Measurements from ENCODE around the gene PPFIBP2.

Gene PPFIBP2

DNA sequence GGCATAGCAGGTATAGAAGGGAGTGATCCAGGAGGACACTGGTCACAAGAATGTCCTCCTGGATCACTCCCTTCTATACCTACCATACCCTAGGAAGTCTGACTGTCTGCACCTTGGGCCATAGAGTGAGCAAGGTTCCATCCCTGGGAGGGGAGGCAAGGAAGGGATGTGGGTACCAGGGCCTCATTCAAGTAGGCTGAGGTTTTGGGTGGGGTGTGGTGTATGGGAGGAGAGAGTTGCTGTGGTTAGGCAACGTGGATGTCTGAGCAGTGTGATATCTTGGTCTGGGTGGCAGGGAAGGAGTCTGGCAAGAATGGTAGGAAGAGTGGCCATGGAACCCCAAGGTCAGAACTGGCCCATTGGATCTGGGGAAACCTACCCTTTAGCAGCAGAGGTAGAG, 13.2 kb downstream of the PPFIBP2 start:
- CTCF ChIA-PET, result no interaction called here
- H3K27ac ChIP-seq, result no peak overlapping the region
- TF ChIP-seq, protein P1, sequence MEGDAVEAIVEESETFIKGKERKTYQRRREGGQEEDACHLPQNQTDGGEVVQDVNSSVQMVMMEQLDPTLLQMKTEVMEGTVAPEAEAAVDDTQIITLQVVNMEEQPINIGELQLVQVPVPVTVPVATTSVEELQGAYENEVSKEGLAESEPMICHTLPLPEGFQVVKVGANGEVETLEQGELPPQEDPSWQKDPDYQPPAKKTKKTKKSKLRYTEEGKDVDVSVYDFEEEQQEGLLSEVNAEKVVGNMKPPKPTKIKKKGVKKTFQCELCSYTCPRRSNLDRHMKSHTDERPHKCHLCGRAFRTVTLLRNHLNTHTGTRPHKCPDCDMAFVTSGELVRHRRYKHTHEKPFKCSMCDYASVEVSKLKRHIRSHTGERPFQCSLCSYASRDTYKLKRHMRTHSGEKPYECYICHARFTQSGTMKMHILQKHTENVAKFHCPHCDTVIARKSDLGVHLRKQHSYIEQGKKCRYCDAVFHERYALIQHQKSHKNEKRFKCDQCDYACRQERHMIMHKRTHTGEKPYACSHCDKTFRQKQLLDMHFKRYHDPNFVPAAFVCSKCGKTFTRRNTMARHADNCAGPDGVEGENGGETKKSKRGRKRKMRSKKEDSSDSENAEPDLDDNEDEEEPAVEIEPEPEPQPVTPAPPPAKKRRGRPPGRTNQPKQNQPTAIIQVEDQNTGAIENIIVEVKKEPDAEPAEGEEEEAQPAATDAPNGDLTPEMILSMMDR (conservative IDR thresholded peaks at IDR 0.05; ENCODE audit: low read depth), result no peak
- POLR2A ChIA-PET (ENCODE audit: low non-redundant PET), result no interaction called here
- no peak for DNase-seq (ENCODE audit: low spot score)

GRCh38 chr11:7528514-7529049, 14.8 kb downstream of the PPFIBP2 start:
- CTCF ChIA-PET, result no interaction called here
- POLR2A ChIA-PET (ENCODE audit: low non-redundant PET), result no interaction called here
- H3K27ac ChIP-seq, result no peak overlapping the region
- TF ChIP-seq, protein P1 (conservative IDR thresholded peaks at IDR 0.05; ENCODE audit: low read depth), result no peak
- DNase-seq (ENCODE audit: low spot score), result no peak

- ChIA-PET POLR2A (ENCODE audit: low non-redundant PET) (no interaction called here), CTCF (no interaction called here)
- TF ChIP-seq, protein P1 (conservative IDR thresholded peaks at IDR 0.05; ENCODE audit: low read depth), result no peak
- H3K27ac ChIP-seq, result no peak overlapping the region
- no peak for DNase-seq (ENCODE audit: low spot score)
Observed at GRCh38 chr11:7530013-7530640, 16.3 kb downstream of the PPFIBP2 start.

DNA sequence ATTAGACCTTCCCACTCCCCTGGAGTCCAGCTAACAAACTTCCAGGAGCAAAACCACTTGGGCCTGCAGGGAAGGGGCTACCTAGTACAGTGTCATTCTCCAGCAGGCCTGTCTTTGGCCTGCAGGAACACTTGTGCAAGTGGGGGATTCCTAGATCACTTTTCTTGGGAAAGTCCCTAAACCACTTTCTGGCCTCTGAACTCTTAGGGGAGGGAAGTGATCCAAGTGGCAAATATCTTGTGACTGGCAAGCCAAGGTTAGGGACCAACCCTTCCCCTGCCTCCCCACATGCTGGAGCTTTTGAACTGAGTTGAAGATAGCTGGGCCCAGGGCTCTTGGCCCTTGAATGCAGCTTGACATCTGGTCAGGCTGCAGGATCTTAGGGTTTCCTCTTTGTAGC, 17.2 kb downstream of the PPFIBP2 start:
- TF ChIP-seq, protein P1 (conservative IDR thresholded peaks at IDR 0.05; ENCODE audit: low read depth), result no peak
- ChIA-PET POLR2A (ENCODE audit: low non-redundant PET) (no interaction called here), CTCF (interaction anchor here (0.6 kb wide), 1 partner anchor 140 kb away, joined by 3 read pairs; no protein-coding TSS in a partner anchor)
- no peak for DNase-seq (ENCODE audit: low spot score)
- H3K27ac ChIP-seq, result no peak overlapping the region

DNA sequence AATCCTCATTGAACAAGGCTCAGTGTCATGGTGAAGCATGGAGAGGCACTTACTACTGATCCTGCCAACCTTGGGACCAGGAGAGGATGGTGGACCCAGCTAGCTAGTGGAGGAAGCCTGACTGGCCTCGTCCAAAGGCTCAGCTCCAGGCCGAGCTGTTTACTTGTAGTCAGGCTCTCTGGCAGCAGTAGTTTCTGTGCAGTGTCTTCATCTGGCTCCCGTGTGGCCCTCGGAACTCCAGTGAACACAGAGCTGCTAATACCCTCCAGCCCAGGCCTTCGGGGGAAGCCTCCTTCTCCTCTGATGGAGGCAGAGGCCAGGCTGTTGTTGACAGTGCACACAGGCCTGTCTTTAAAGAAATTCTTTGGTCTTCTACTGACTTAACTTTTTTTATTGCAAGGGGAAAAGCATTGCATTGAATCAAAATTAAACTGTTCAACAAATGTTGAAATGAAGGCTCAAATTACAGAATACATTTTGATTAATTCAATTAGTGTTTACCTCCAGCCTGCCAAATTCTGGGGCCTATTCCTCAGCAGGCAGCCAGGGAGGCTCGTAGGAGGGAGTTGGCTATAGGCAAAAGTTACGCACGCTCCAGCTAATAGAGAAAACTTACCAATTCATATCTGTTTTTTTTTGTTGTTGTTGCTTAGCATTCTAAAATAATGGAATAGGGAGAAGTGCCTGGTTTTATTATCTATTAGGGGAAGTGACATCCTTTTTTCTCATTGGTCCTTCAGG, 18.8 kb downstream of the PPFIBP2 start:
- ChIA-PET POLR2A (ENCODE audit: low non-redundant PET) (no interaction called here), CTCF (no interaction called here)
- TF ChIP-seq, protein P1 (conservative IDR thresholded peaks at IDR 0.05; ENCODE audit: low read depth), result no peak
- no peak overlapping the region for H3K27ac ChIP-seq
- no peak for DNase-seq (ENCODE audit: low spot score)

- DNase-seq (ENCODE audit: low spot score), result no peak
- ChIA-PET CTCF (interaction anchor here (0.6 kb wide), 2 partner anchors 132 to 161 kb away, joined by 3 read pairs; no protein-coding TSS in a partner anchor), POLR2A (ENCODE audit: low non-redundant PET) (no interaction called here)
- H3K27ac ChIP-seq, result no peak overlapping the region
- TF ChIP-seq, protein P1 (conservative IDR thresholded peaks at IDR 0.05; ENCODE audit: low read depth), result no peak
Observed at GRCh38 chr11:7533199-7534041, 19.6 kb downstream of the PPFIBP2 start.

Data from RWPE1 (cell line).